H1 (cell line): ENCODE data around the gene ABI3. TPM values are rescaled to one million over a fixed set of nuclear protein-coding genes. Genes with fewer than 3 reads are reported as not detected.

Experiments
- CTCF ChIA-PET: fragments of 300-600 bp; sonication (Branson Sonifier 250); formaldehyde crosslinking; loops from one replicate; lab custom pipeline; 2021; ENCODE audit not compliant: partially characterized antibody; lab: Charles Lee
- POLR2A ChIA-PET: fragments of 300-600 bp; sonication (Branson Sonifier 250); formaldehyde crosslinking; loops from one replicate; lab custom pipeline; 2021; ENCODE audit warnings: inconsistent platforms; ENCODE audit not compliant: partially characterized antibody; lab: Charles Lee
- DNase-seq, 2 experiments: peaks; one replicate each; pipeline versions ENCODE4 v3.0.0 to v3.0.0-alpha.2; 2010 to 2022; ENCODE audit warnings: low spot score in 2 of 2, low read depth in 1 of 2, mixed read lengths in 1 of 2
- FAIRE-seq: peaks from 2 replicates; lab custom pipeline; 2011; peaks lifted over from hg19 to GRCh38; lab: Jason Lieb, UNC
- H2AFZ ChIP-seq: 2 replicates; pipeline ENCODE4 v1.8.1; 2012; ENCODE audit warnings: low read length, inconsistent platforms
- H2AK5ac ChIP-seq: 2 replicates; pipeline ENCODE4 v1.6.1; 2013; ENCODE audit warnings: low read depth, low read length
- H2BK120ac ChIP-seq: replicated peaks from 2 replicates; pipeline ENCODE3; 2013; ENCODE audit warnings: low read depth, low read length, inconsistent platforms
- H2BK12ac ChIP-seq: 2 replicates; pipeline ENCODE4 v1.6.1; 2013; ENCODE audit warnings: low read depth, low read length
- H2BK15ac ChIP-seq: 2 replicates; pipeline ENCODE4 v1.6.1; 2013; ENCODE audit warnings: low read length
- H2BK20ac ChIP-seq: 2 replicates; pipeline ENCODE4 v1.6.1; 2013; ENCODE audit warnings: low read length
- H2BK5ac ChIP-seq: 2 replicates; pipeline ENCODE4 v1.6.1; 2013; ENCODE audit warnings: low read depth, low read length
- H3K14ac ChIP-seq: 2 replicates; pipeline ENCODE4 v1.6.1; 2013; ENCODE audit warnings: inconsistent platforms; ENCODE audit not compliant: insufficient read length
- H3K18ac ChIP-seq: 2 replicates; pipeline ENCODE4 v1.6.1; 2013; ENCODE audit warnings: low read length; ENCODE audit errors: extremely low read depth
- H3K23ac ChIP-seq: 2 replicates; pipeline ENCODE4 v1.6.1; 2013; ENCODE audit warnings: inconsistent platforms; ENCODE audit not compliant: insufficient read length
- H3K23me2 ChIP-seq: 2 replicates; pipeline ENCODE4 v1.6.1; 2013; ENCODE audit warnings: low read depth, low read length
- H3K27ac ChIP-seq: 2 replicates; pipeline ENCODE4 v1.6.1; 2011; ENCODE audit warnings: low read depth, low read length, inconsistent platforms
- H3K27me3 ChIP-seq, 4 experiments: replicated peaks in 1 of 4; 1 replicate in 1 of 4; 2 replicates in 3 of 4; pipeline versions ENCODE4 v1.6.1 to v1.8.1; 2011 to 2013; ENCODE audit warnings: low read length in 3 of 4, mild to moderate bottlenecking in 3 of 4, inconsistent platforms in 2 of 4, mixed read lengths in 2 of 4, moderate library complexity in 1 of 4; ENCODE audit not compliant: control insufficient read depth in 3 of 4, insufficient read depth in 3 of 4; ENCODE audit errors: extremely low read depth in 1 of 4
- H3K36me3 ChIP-seq, 4 experiments: 2 replicates each; pipeline versions ENCODE4 v1.6.1 to v1.8.1; 2011 to 2013; ENCODE audit warnings: mild to moderate bottlenecking in 4 of 4, low read length in 3 of 4, moderate library complexity in 2 of 4, control low read depth in 1 of 4, inconsistent platforms in 1 of 4; ENCODE audit not compliant: insufficient read depth in 4 of 4, control insufficient read depth in 2 of 4
- H3K4ac ChIP-seq: replicated peaks from 2 replicates; pipeline ENCODE3; 2013; ENCODE audit warnings: low read length, low read depth, mixed read lengths, inconsistent platforms; ENCODE audit not compliant: insufficient read length
- H3K4me1 ChIP-seq, 4 experiments: replicated peaks in 1 of 4; 1 replicate in 1 of 4; 2 replicates in 3 of 4; pipeline versions ENCODE4 v1.6.1 to v1.8.1; 2011 to 2013; ENCODE audit warnings: low read length in 3 of 4, inconsistent platforms in 2 of 4, mixed read lengths in 1 of 4; ENCODE audit not compliant: insufficient read depth in 4 of 4, control insufficient read depth in 3 of 4
- H3K4me2 ChIP-seq, 2 experiments: 2 replicates each; pipeline versions ENCODE4 v1.6.1 to v1.8.1; 2011 to 2013; ENCODE audit warnings: low read depth in 2 of 2, low read length in 2 of 2, control low read depth in 1 of 2, inconsistent platforms in 1 of 2, mild to moderate bottlenecking in 1 of 2; ENCODE audit not compliant: insufficient read depth in 1 of 2
- H3K4me3 ChIP-seq, 4 experiments: fragments of 200-600, 300-600 bp in 1 of 4; sonication (generic), shearing (Covaris generic), sonication (Bioruptor Twin) in 1 of 4; 2 replicates each; pipeline versions ENCODE4 v1.5.1 to v1.8.1; 2011 to 2016; ENCODE audit warnings: low read length in 4 of 4, low read depth in 3 of 4, control low read depth in 2 of 4, inconsistent platforms in 2 of 4, mild to moderate bottlenecking in 2 of 4, mixed read lengths in 1 of 4, moderate library complexity in 1 of 4; ENCODE audit not compliant: insufficient read depth in 2 of 4; ENCODE audit errors: extremely low read depth in 1 of 4
- H3K56ac ChIP-seq: replicated peaks from 2 replicates; pipeline ENCODE3; 2013; ENCODE audit warnings: low read depth, mild to moderate bottlenecking, mixed read lengths, low read length, inconsistent platforms; ENCODE audit not compliant: insufficient read length
- H3K79me1 ChIP-seq: 2 replicates; pipeline ENCODE4 v1.6.1; 2013; ENCODE audit warnings: low read depth, low read length, control low read depth
- H3K79me2 ChIP-seq, 2 experiments: 2 replicates each; pipeline versions ENCODE4 v1.6.1 to v1.8.1; 2012 to 2013; ENCODE audit warnings: low read length in 2 of 2, mild to moderate bottlenecking in 2 of 2, inconsistent platforms in 1 of 2; ENCODE audit not compliant: insufficient read depth in 2 of 2, control insufficient read depth in 1 of 2
- H3K9ac ChIP-seq, 4 experiments: replicated peaks in 1 of 4; 1 replicate in 1 of 4; 2 replicates in 3 of 4; pipeline versions ENCODE4 v1.6.1 to v1.8.1; 2011 to 2013; ENCODE audit warnings: low read depth in 3 of 4, low read length in 3 of 4, control low read depth in 2 of 4, mild to moderate bottlenecking in 2 of 4, moderate library complexity in 2 of 4, inconsistent platforms in 1 of 4; ENCODE audit errors: extremely low read depth in 1 of 4
- H3K9me3 ChIP-seq, 2 experiments: 2 replicates each; pipeline versions ENCODE4 v1.6.1 to v1.8.1; 2012 to 2013; ENCODE audit warnings: mild to moderate bottlenecking in 2 of 2, moderate library complexity in 2 of 2, control low read depth in 1 of 2, inconsistent platforms in 1 of 2, low read depth in 1 of 2, low read length in 1 of 2, mixed read lengths in 1 of 2; ENCODE audit not compliant: insufficient read depth in 2 of 2
- H4K20me1 ChIP-seq, 2 experiments: replicated peaks in 1 of 2; 2 replicates each; pipeline versions ENCODE3 to v1.8.1; 2011 to 2013; ENCODE audit warnings: inconsistent platforms in 2 of 2, low read length in 2 of 2, mild to moderate bottlenecking in 1 of 2; ENCODE audit not compliant: insufficient read depth in 2 of 2, control insufficient read depth in 1 of 2
- H4K5ac ChIP-seq: 2 replicates; pipeline ENCODE4 v1.6.1; 2013; ENCODE audit warnings: low read length, low read depth, mixed read lengths, inconsistent platforms; ENCODE audit not compliant: insufficient read length
- H4K8ac ChIP-seq: 2 replicates; pipeline ENCODE4 v1.8.0; 2013; ENCODE audit warnings: mild to moderate bottlenecking, moderate library complexity, low read length, inconsistent platforms; ENCODE audit not compliant: insufficient read depth; ENCODE audit errors: extremely low read depth
- H4K91ac ChIP-seq: replicated peaks from 2 replicates; pipeline ENCODE3; 2013; ENCODE audit warnings: low read length, mixed read lengths, inconsistent platforms; ENCODE audit not compliant: insufficient read length
- HDAC2 ChIP-seq, 2 experiments: fragments of 300-600 bp in 1 of 2; sonication (generic) in 1 of 2; IDR thresholded peaks; 2 replicates each; pipeline ENCODE4 v1.6.1; 2011 to 2012; ENCODE audit warnings: low read depth in 2 of 2, low read length in 2 of 2, mild to moderate bottlenecking in 2 of 2, moderate library complexity in 2 of 2, borderline replicate concordance in 1 of 2, inconsistent platforms in 1 of 2
- KDM5A ChIP-seq: fragments of 200-600 bp; IDR thresholded peaks from 2 replicates; pipeline ENCODE4 v1.7.1; 2012; ENCODE audit warnings: mild to moderate bottlenecking, low read length, inconsistent platforms, mixed read lengths
- SAP30 ChIP-seq: fragments of 300-600 bp; sonication (generic); IDR thresholded peaks from 2 replicates; pipeline ENCODE4 v1.7.1; 2012; ENCODE audit warnings: low read length, moderate library complexity, mild to moderate bottlenecking, inconsistent platforms; ENCODE audit not compliant: insufficient read depth, insufficient replicate concordance
- SIRT6 ChIP-seq: IDR thresholded peaks from one replicate; pipeline ENCODE4 v1.7.1; 2012; ENCODE audit warnings: low read length, inconsistent platforms
- TBP ChIP-seq: IDR thresholded peaks from 2 replicates; pipeline ENCODE4 v1.6.1; 2011; ENCODE audit warnings: low read depth, low read length, improper control_type of control experiment
- WGBS, 2 experiments: shearing (Covaris generic) in 1 of 2; methylation state at CpG; one replicate each; pipeline versions ENCODE4 v1.1.6 to v1.1.7; 2013 to 2015; ENCODE audit warnings: low lambda C conversion rate in 2 of 2, mixed read lengths in 2 of 2, inconsistent platforms in 1 of 2, low coverage in 1 of 2, missing lambda C conversion rate in 1 of 2; ENCODE audit not compliant: insufficient replicate concordance in 2 of 2, insufficient coverage in 1 of 2, insufficient read length in 1 of 2; ENCODE audit errors: extremely low coverage in 1 of 2, missing lambda C conversion rate in 1 of 2; 5-methylcytosine and 5-hydroxymethylcytosine counted together
- polyA plus RNA-seq, 7 experiments: library from polyadenylated mRNA; depleted of rRNA in 3 of 7; stranded (reverse) in 5 of 7; unstranded in 2 of 7; fragments of >200 nt in 5 of 7; fragments of 200-250 nt in 2 of 7; gene quantifications; 1 replicate in 5 of 7; 2 replicates in 1 of 7; 4 replicates in 1 of 7; pipeline versions ENCODE4 v1.2.1 to v1.2.3, GENCODE V29; 2011 to 2013; ENCODE audit warnings: missing spikeins in 2 of 7, mixed read lengths in 2 of 7
- total RNA-seq: library from RNA; stranded (reverse); fragmentation: NEBNext Ultra II Directional; extraction: Animal tissue kit (Norgen Biotek cat#: 25700); gene quantifications from 2 replicates; pipeline ENCODE4 v1.2.1, GENCODE V29; 2021

The ABI3 gene
- total and polyA plus RNA-seq, 2 of the 8 experiments (the other 6 are each of a cell fraction or from before 2014, with no cell fraction given): 1.3 to 2.5 TPM

DNA sequence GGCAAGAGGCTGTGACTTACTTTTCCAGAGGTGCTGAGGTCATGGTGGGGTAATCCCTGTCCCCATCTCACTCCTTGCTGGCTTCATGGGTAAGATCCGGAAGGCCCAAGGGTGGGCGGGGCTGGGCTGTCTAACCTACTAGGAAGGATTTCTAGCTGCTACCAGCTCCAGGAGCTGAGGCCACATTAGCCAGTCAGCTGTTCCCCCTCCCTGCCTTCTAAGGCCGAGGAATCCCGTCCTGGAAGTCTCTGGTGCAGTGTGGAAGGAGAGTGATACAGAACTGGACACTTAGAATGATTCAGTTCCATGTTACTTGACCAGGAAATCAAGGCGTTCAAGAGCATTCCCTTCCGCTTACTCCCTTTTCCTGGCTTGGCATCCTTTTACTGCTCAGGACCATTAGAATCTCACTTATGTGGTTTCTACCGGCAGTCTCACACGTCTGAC lies 9.0 kb upstream of the ABI3 start:
- no peak overlapping the region for H4K91ac ChIP-seq
- CTCF ChIA-PET: interaction anchor here (7.3 kb wide), 1 partner anchor 25 kb away, joined by 43 read pairs; no protein-coding TSS in a partner anchor

More for the DNA sequence above, 9.0 kb upstream of the ABI3 start:
- Histone ChIP-seq H3K9ac (no peak overlapping the region), H3K56ac (no peak overlapping the region), H2BK5ac (no peak overlapping the region), H2BK20ac (no peak overlapping the region), H3K4me1 (no peaks in the 10 kb centered on the region), H3K27ac (no peak overlapping the region), H3K23ac (no peak overlapping the region), H3K18ac (no peak overlapping the region), H3K4me2 (no peak overlapping the region), H3K4ac (no peak overlapping the region), H3K23me2 (no peaks in the 10 kb centered on the region), H3K4me3 (no peak overlapping the region), H2BK120ac (no peak overlapping the region), H2AK5ac (no peak overlapping the region), H3K36me3 (no peaks in the 10 kb centered on the region), H3K79me2 (no peaks in the 10 kb centered on the region), H2AFZ (no peak overlapping the region), H3K79me1 (no peaks in the 10 kb centered on the region), H2BK12ac (no peak overlapping the region), H3K27me3 (no peaks in the 10 kb centered on the region; a peak in 1 of 7 replicates), H4K8ac (no peak overlapping the region), H2BK15ac (no peak overlapping the region), H4K5ac (no peak overlapping the region), H4K20me1 (no peaks in the 10 kb centered on the region), H3K14ac (no peak overlapping the region), H3K9me3 (no peaks in the 10 kb centered on the region)
- POLR2A ChIA-PET: interaction anchor here (1.3 to 2.0 kb wide), 2 partner anchors 11 to 23 kb away, joined by 4 to 6 read pairs; no protein-coding TSS in a partner anchor
- FAIRE-seq (no peak), DNase-seq (no peak)
- TF ChIP-seq HDAC2 (IDR thresholded peaks at IDR 0.05; ENCODE audit: borderline replicate concordance in 1 of 2, low read depth in 2 of 2, low read length in 2 of 2) (no peak), SIRT6 (no peak), SAP30 (no peak), TBP (no peak), KDM5A (no peak)
- WGBS, 2 experiments: 89% methylated on average over 8 of the region's 8 CpGs; no CpG with 5 or more reads in 1 of the 2 experiments
